HFFc6 (cell line): ENCODE measurements around the gene CACNA1H. TPM values are rescaled to one million over a fixed set of nuclear protein-coding genes. Genes with fewer than 3 reads are reported as not detected.

ENCODE experiments used
- DNase-seq: peaks from one replicate; pipeline ENCODE4 v3.0.0-alpha.2; 2018
- H3K27ac Mint-ChIP-seq: 2 replicates; pipeline ENCODE4 v1.8.0; 2020; ENCODE audit warnings: mild to moderate bottlenecking, mixed read lengths
- H3K27me3 Mint-ChIP-seq: 2 replicates; pipeline ENCODE4 v1.8.0; 2021; ENCODE audit warnings: mild to moderate bottlenecking, moderate library complexity, mixed read lengths; ENCODE audit not compliant: insufficient read depth
- H3K36me3 Mint-ChIP-seq: 2 replicates; pipeline ENCODE4 v1.8.0; 2021; ENCODE audit warnings: low read depth, mixed read lengths
- H3K4me1 Mint-ChIP-seq: 2 replicates; pipeline ENCODE4 v1.8.0; 2020; ENCODE audit warnings: low read depth, mixed read lengths
- H3K4me3 Mint-ChIP-seq: 2 replicates; pipeline ENCODE4 v1.8.0; 2020; ENCODE audit warnings: mild to moderate bottlenecking, moderate library complexity, mixed read lengths
- H3K9me3 Mint-ChIP-seq: 2 replicates; pipeline ENCODE4 v1.8.0; 2020; ENCODE audit warnings: mild to moderate bottlenecking, mixed read lengths
- total RNA-seq, 6 experiments: library from RNA; stranded (reverse); fragmentation: NEBNext Ultra II Directional; extraction: Animal tissue kit (Norgen Biotek cat#: 25700); gene quantifications; 2 replicates in 1 of 6; 3 replicates in 5 of 6; pipeline ENCODE4 v1.2.3, GENCODE V29; 2021
- TF ChIP-seq, protein P1 (sequence below): fragments of 200-600 bp; sonication (generic); IDR thresholded peaks from 2 replicates; pipeline ENCODE4 v1.5.0; 2021; ENCODE audit warnings: antibody characterized with exemption, mild to moderate bottlenecking

Gene CACNA1H
- total RNA-seq, 6 experiments from 2014 or later = 0.03 to 0.05 TPM; not detected in 4

DNA sequence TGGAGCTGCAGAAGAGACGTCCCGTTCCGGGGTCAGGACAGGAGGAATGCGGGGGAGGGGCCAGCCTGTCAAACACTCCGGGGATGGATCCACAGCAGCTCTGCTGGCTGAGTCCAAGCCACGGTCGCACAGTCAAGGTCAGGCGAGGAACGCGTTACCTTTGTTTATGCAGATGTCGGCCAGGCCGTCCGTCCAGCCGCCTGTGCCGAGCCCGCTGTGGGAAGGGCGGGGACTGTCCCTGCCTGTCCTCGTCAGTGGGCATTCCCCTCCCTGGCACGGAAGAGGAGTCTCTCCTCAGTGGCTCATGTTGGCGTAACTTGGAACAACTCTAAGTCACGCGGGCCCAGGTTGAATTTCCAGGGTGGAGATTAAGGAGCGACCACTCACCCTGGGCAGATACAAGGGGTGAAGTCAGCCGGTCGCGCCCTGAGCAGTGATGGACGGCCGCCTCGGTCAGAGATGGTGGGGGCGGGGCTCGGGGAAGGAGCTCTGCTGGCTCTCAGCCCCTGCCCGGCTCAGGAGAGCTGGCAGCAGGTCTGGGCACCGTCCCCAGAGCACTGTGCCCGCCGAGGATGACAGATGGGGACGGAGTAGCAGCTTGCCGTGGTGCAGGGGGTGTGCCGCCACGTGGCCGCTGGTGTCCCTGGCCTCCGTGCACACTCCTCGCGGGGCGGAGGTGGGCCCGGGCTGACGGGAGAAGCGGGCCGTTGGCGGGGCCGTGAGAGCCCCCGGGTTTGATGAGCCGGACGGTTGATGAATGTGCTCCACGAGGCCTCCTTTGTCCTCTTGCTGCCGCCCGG is 7.3 kb downstream of the CACNA1H start:
- Mint-ChIP-seq H3K9me3 (no peaks in the 10 kb centered on the region), H3K4me1 (no peaks in the 10 kb centered on the region), H3K4me3 (no peak overlapping the region), H3K27me3 (peaks cover 2% of the 10 kb centered on the region; the same call in 1 of the 2 replicates), H3K27ac (no peak overlapping the region), H3K36me3 (no peaks in the 10 kb centered on the region)
- no peak for DNase-seq
- TF ChIP-seq, protein P1, sequence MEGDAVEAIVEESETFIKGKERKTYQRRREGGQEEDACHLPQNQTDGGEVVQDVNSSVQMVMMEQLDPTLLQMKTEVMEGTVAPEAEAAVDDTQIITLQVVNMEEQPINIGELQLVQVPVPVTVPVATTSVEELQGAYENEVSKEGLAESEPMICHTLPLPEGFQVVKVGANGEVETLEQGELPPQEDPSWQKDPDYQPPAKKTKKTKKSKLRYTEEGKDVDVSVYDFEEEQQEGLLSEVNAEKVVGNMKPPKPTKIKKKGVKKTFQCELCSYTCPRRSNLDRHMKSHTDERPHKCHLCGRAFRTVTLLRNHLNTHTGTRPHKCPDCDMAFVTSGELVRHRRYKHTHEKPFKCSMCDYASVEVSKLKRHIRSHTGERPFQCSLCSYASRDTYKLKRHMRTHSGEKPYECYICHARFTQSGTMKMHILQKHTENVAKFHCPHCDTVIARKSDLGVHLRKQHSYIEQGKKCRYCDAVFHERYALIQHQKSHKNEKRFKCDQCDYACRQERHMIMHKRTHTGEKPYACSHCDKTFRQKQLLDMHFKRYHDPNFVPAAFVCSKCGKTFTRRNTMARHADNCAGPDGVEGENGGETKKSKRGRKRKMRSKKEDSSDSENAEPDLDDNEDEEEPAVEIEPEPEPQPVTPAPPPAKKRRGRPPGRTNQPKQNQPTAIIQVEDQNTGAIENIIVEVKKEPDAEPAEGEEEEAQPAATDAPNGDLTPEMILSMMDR = no peak

DNA sequence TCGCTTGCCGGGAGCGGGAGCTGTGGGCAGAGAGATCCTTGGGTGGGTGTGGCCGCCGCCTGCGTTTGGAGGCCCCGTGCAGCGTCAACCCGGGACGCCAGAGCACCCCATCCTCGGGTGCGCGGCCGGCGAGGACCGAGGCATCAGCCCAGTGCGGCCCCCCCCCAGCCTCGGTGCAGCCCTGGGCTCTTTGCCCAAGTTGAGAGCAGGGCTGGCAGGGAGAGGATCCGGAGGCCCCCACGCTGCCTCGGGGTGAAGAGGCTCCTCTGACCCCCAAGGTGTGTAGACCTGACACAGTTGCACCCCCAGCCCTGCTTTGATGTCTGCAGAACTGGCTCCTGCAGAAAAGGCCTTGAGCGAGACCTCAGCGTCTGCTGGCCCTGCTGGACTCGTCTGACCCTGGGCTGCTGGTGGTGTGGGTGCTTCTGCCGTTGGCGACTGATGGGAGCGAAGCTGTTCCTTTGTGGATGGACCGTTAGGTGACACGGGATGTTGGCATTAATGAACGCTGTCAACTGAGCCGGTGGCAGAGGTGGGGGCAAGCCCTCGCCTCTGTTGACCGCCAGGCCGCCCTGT is 8.0 kb downstream of the CACNA1H start:
- Mint-ChIP-seq H3K4me1 (no peaks in the 10 kb centered on the region), H3K4me3 (no peak overlapping the region), H3K9me3 (no peaks in the 10 kb centered on the region), H3K27me3 (peaks cover 4% of the 10 kb centered on the region; the same call in 1 of the 2 replicates), H3K36me3 (no peaks in the 10 kb centered on the region), H3K27ac (no peak overlapping the region)
- no peak for DNase-seq
- TF ChIP-seq, protein P1 = no peak

DNA sequence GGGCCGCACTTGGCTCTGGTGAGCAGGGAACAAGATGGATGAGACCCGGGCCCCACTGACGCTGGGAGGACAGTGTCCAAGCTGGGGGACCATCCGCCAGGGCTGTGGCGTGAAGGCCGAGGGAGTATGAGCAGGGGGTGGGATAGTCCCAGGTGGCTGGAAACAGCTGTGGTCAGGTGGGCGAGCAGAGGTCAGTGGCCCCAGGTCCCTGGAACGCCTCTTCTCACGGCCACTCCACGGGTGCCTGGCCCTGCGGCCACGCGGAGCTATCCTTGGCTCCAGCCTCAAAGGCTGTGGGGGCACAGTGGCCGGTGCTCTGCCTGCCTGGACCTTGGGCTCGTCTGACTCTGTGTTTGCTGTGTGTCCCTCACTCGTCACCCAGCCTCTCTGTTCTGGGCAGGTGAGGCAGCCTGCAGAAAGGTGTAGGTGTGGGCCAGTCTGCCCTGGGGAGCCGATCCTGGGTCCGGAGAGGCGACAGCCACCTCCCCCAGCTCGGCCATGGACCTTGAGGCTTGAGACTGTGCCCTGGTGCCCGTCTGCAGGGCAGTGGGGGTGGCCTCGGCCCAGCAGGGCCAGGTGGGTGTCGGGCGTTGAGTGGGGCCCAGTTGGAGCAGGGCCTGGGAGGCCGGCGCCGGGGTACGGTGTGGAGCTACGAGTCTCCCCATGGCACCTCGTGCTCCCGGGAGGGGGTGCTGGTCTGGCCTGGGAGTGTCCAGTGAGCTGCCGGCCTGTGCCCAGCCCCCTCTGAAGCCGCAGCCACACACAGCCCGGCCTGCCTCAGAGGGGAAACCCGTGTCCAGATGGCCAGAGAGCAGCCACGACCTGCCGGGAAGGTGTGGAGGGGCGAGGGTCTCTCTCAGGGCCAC is 10.0 kb downstream of the CACNA1H start:
- Mint-ChIP-seq H3K9me3 (no peaks in the 10 kb centered on the region), H3K36me3 (no peaks in the 10 kb centered on the region), H3K27me3 (peaks cover 11% of the 10 kb centered on the region; the same call in 1 of the 2 replicates), H3K4me1 (no peaks in the 10 kb centered on the region), H3K27ac (no peak overlapping the region), H3K4me3 (no peak overlapping the region)
- no peak for DNase-seq
- TF ChIP-seq, protein P1 = no peak

DNA sequence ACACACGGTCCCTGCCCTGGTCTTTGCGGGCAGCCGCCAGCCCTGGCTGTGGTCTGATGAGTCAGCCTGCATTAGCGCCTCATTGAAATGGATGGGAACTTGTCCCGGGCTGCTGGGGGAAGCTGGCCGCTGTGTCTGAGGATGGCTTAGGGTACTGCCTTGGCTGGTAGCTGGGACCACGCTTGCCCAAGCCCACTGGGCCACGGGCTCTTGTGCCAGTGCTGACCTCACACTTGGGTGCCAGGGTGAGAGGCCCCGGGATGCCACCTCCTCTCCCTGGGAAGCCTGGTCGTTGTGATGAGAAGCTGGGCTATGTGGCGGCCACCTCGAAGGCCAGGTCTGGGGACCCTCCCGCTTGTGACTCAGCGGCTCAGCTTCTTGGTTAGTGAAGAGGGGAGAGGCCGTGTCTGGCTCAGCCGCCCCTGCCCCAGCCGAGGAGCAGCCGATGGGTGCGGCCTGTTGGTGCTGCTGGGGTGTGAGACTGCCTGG is 10.7 kb downstream of the CACNA1H start:
- no peaks in the 10 kb centered on the region for H3K4me1 Mint-ChIP-seq
- peaks cover 11% of the 10 kb centered on the region; the same call in 1 of the 2 replicates for H3K27me3 Mint-ChIP-seq
- H3K4me3 Mint-ChIP-seq = no peak overlapping the region
- no peak overlapping the region for H3K27ac Mint-ChIP-seq
- DNase-seq = peak; percentile 21
- H3K36me3 Mint-ChIP-seq = no peaks in the 10 kb centered on the region
- TF ChIP-seq, protein P1 = no peak
- H3K9me3 Mint-ChIP-seq = no peaks in the 10 kb centered on the region

DNA sequence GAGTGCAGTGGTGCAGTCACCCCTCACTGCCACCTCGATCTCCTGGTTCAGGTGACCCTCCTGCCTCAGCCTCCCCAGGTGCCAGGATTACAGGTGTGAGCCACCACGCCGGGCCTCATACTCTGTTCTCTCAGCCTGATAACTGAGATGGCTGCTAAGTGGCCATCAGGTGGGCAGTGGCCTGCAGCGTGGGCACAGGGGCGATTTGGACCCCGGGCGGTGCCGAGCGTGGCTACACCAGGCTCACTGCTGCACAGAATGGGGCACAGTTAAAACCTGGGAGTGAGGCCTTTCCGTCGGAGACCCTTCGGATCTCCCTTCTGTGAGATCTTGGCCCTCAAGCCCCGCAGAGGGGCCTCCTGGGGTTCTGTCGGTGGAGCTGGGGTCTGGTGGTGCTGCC is 11.5 kb downstream of the CACNA1H start:
- TF ChIP-seq, protein P1 = no peak
- H3K36me3 Mint-ChIP-seq = no peaks in the 10 kb centered on the region
- H3K27me3 Mint-ChIP-seq = peaks cover 11% of the 10 kb centered on the region; the same call in 1 of the 2 replicates
- no peak overlapping the region for H3K4me3 Mint-ChIP-seq
- no peak overlapping the region for H3K27ac Mint-ChIP-seq
- no peaks in the 10 kb centered on the region for H3K4me1 Mint-ChIP-seq
- DNase-seq = no peak
- H3K9me3 Mint-ChIP-seq = no peaks in the 10 kb centered on the region
